Metanephros (tissue), 1 donor: Measurements from ENCODE around the gene OBI1. TPM values are rescaled to one million over a fixed set of nuclear protein-coding genes. Genes with fewer than 3 reads are reported as not detected.

Experiments used
- total RNA-seq: library from RNA; depleted of rRNA; stranded (reverse); fragments of >200 nt; gene quantifications from one replicate; pipeline ENCODE4 v1.2.3, GENCODE V29; 2014

The OBI1 gene, protein sequence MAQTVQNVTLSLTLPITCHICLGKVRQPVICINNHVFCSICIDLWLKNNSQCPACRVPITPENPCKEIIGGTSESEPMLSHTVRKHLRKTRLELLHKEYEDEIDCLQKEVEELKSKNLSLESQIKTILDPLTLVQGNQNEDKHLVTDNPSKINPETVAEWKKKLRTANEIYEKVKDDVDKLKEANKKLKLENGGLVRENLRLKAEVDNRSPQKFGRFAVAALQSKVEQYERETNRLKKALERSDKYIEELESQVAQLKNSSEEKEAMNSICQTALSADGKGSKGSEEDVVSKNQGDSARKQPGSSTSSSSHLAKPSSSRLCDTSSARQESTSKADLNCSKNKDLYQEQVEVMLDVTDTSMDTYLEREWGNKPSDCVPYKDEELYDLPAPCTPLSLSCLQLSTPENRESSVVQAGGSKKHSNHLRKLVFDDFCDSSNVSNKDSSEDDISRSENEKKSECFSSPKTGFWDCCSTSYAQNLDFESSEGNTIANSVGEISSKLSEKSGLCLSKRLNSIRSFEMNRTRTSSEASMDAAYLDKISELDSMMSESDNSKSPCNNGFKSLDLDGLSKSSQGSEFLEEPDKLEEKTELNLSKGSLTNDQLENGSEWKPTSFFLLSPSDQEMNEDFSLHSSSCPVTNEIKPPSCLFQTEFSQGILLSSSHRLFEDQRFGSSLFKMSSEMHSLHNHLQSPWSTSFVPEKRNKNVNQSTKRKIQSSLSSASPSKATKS
- 11.3 TPM for total RNA-seq

DNA sequence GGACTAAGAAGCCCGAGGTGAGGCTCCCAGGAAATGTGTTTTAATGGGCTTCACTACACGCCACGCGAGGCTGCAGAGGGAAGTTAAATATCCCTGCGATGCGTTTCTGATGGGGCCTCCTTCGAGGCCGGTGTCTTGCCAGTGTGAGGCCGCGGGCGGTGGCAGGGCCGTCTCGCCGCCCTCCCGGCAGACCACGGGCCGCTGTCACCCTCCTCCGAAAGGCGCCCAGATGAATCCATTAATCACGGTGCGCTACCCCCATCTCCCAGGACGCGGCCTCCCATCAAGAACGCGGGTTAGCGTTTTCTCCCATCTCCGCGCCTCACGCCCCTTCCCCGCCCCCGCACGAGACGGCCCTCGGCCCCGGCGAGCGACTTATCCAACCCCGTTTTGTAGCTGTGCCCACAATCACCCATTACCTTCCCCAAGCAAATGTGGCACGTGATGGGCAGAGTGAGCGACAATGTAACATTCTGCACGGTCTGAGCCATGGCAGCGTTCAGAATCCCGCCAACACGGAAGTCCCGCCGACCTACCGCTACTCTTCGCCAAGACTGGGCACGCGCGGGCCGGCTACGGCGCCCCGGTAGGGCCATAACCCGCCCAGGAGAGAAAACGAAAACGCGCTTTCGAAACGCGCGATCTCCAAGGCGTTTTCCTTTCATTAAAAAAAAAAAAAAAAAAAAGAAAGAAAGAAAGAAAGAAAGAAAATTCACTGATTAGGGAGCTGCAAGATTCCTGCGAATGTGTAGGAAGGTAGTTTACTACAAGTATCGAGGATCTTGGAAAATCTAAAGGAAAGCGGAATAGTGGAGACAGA, at the start of gene OBI1:
TSS of gene OBI1 (minus strand) at position 526 of the 820 bp plus-strand sequence. CDS start at position 491, 35 bp downstream.

GRCh38 chr13:78603240-78603957, 55.6 kb downstream of the OBI1 start, which contains the start of gene POU4F1:
Gene POU4F1 (minus strand): TSS chr13:78603552. CDS start chr13:78603326, 226 bp downstream.

Other genes starting within 250 kb of the OBI1 start
- 0.18 TPM for gene POU4F1, start 55.6 kb downstream of the OBI1 start, total RNA-seq